Right lobe of liver (tissue), 6 donors: ENCODE results near the gene REEP6. TPM values are rescaled to one million over a fixed set of nuclear protein-coding genes. Genes with fewer than 3 reads are reported as not detected.

Experiments
- ATAC-seq, 4 donors: fragments of 200-7000 bp; cut with Tn5 transposase; one replicate each; pipeline ENCODE4 v1.9.1; 2020; ENCODE audit warnings: mild to moderate bottlenecking in 4 of 4, moderate library complexity in 4 of 4
- DNase-seq, 3 donors: peaks; one replicate each; pipeline ENCODE4 v3.0.0-alpha.2; 2020
- H3K27ac ChIP-seq, 3 donors: fragments of 200-600 bp; one replicate each; pipeline ENCODE4 v1.8.0; 2022
- H3K27me3 ChIP-seq, 2 donors: fragments of 200-600 bp; one replicate each; pipeline ENCODE4 v1.8.0; 2022
- H3K36me3 ChIP-seq, 4 donors: fragments of 200-600 bp; sonication (generic) in 1 of 4; one replicate each; pipeline versions ENCODE4 v1.5.1 to v1.8.0; 2017 to 2022; ENCODE audit warnings: control low read depth in 1 of 4
- H3K4me1 ChIP-seq, 4 donors: fragments of 200-600 bp; sonication (generic) in 1 of 4; one replicate each; pipeline versions ENCODE4 v1.5.1 to v1.8.0; 2017 to 2022; ENCODE audit warnings: control low read depth in 1 of 4
- H3K4me3 ChIP-seq, 3 donors: fragments of 200-600 bp; one replicate each; pipeline ENCODE4 v1.8.0; 2022
- H3K9me3 ChIP-seq, 4 donors: fragments of 200-600 bp; sonication (generic) in 1 of 4; one replicate each; pipeline versions ENCODE4 v1.5.1 to v1.8.0; 2017 to 2022; ENCODE audit warnings: control low read depth in 1 of 4
- CTCF ChIP-seq, 4 donors: fragments of 200-600 bp in 3 of 4; fragments of 450-650 bp in 1 of 4; IDR thresholded peaks; one replicate each; pipeline versions ENCODE4 v1.5.1 to v1.8.0; 2016 to 2022; ENCODE audit warnings: antibody characterized with exemption in 4 of 4, mild to moderate bottlenecking in 2 of 4
- POLR2A ChIP-seq: fragments of 450-650 bp; IDR thresholded peaks from one replicate; pipeline ENCODE4 v1.6.1; 2017; ENCODE audit warnings: antibody characterized with exemption, mild to moderate bottlenecking
- WGBS: methylation state at CpG from one replicate; pipeline ENCODE4 v1.1.6; 2018; ENCODE audit warnings: low coverage, low lambda C conversion rate; ENCODE audit not compliant: insufficient coverage; ENCODE audit errors: missing lambda C conversion rate; 5-methylcytosine and 5-hydroxymethylcytosine counted together
- intact Hi-C, 2 donors: fragments of 100-400 bp; cut with DNase I; formaldehyde crosslinking; loops; one replicate each; pipeline versions ENCODE4 v1.11.2 to v1.14.1; 2022
- total RNA-seq, 6 experiments: library from RNA; depleted of rRNA in 2 of 6; stranded (reverse); fragments of >200 nt in 2 of 6; fragmentation: NEBNext Ultra II Directional in 3 of 6; extraction: Animal tissue kit (Norgen Biotek cat#: 25700) in 3 of 6; gene quantifications; one replicate each; pipeline versions ENCODE4 v1.1.0 to v1.2.4, GENCODE V29; 2016 to 2023
- donor health status: DM: no; HTN: yes; CAD: no.
- donor health status: DM: no; HTN: no; CAD: no.
- donor health status: DM: no; HTN: no; CAD: no.
- donor health status: DM: no; HTN: yes; CAD: no.
- donor health status: DM: no; HTN: yes; CAD: no.

Gene REEP6
- total RNA-seq, 6 experiments from 2014 or later: 113 to 218 (median 177) TPM

- DNase-seq (no peak), ATAC-seq (no peak)
- H3K9me3 ChIP-seq: no peaks in the 10 kb centered on the region
- H3K4me3 ChIP-seq: no peak overlapping the region
- peaks cover 0 to 41% of the 10 kb centered on the region in 2 donors for H3K27me3 ChIP-seq
- no peak overlapping the region for H3K27ac ChIP-seq
- WGBS: no CpG with 5 or more reads among the region's 49 CpGs
- intact Hi-C loops: no loop called here
- peaks cover 0 to 49% (median 10%) of the 10 kb centered on the region in 4 donors for H3K4me1 ChIP-seq
- no peak for TF ChIP-seq POLR2A
- TF ChIP-seq CTCF (IDR thresholded peaks at IDR 0.05): no peak
- no peaks in the 10 kb centered on the region for H3K36me3 ChIP-seq
Measured at GRCh38 chr19:1468274-1468820, 22.6 kb upstream of the REEP6 start.

GRCh38 chr19:1468821-1469254 is 22.1 kb upstream of the REEP6 start:
- Histone ChIP-seq H3K27me3 (peaks cover 0 to 41% of the 10 kb centered on the region in 2 donors), H3K27ac (no peak overlapping the region), H3K36me3 (no peaks in the 10 kb centered on the region), H3K4me1 (peaks cover 0 to 49% (median 10%) of the 10 kb centered on the region in 4 donors), H3K9me3 (no peaks in the 10 kb centered on the region), H3K4me3 (no peak overlapping the region)
- ATAC-seq: peak; percentile 16 to 37 (median 26)
- intact Hi-C loops: no loop called here
- 0% methylated on average over 6 of the region's 47 CpGs for WGBS
- peak in 1 of 3 donors; percentile 66 for DNase-seq
- TF ChIP-seq POLR2A (no peak), CTCF (IDR thresholded peaks at IDR 0.05) (peak in 1 of 4 donors; percentile 15)

GRCh38 chr19:1469255-1470054 is 21.5 kb upstream of the REEP6 start:
- Histone ChIP-seq H3K27me3 (peaks cover 0 to 41% of the 10 kb centered on the region in 2 donors), H3K27ac (no peak overlapping the region), H3K36me3 (no peaks in the 10 kb centered on the region), H3K9me3 (no peaks in the 10 kb centered on the region), H3K4me3 (peak overlapping the region in 1 of 3 donors; percentile 33), H3K4me1 (peaks cover 0 to 49% (median 10%) of the 10 kb centered on the region in 4 donors)
- intact Hi-C loops: no loop called here
- 0% methylated on average over 3 of the region's 117 CpGs for WGBS
- ATAC-seq (peak in 2 of 4 donors; percentile 1 to 4), DNase-seq (peak in 1 of 3 donors; percentile 25)
- TF ChIP-seq CTCF (IDR thresholded peaks at IDR 0.05) (no peak), POLR2A (no peak)

- H3K27me3 ChIP-seq: peaks cover 0 to 41% of the 10 kb centered on the region in 2 donors
- DNase-seq: no peak
- no peaks in the 10 kb centered on the region for H3K9me3 ChIP-seq
- peak in 2 of 4 donors; percentile 5 to 6 for ATAC-seq
- peak overlapping the region in 2 of 3 donors; percentile 18 to 33 for H3K4me3 ChIP-seq
- TF ChIP-seq CTCF (IDR thresholded peaks at IDR 0.05) (no peak), POLR2A (no peak)
- no CpG with 5 or more reads among the region's 22 CpGs for WGBS
- peaks cover 0 to 49% (median 10%) of the 10 kb centered on the region in 4 donors for H3K4me1 ChIP-seq
- H3K27ac ChIP-seq: no peak overlapping the region
- H3K36me3 ChIP-seq: no peaks in the 10 kb centered on the region
- intact Hi-C loops: no loop called here
Measured at GRCh38 chr19:1470055-1470304, 21.0 kb upstream of the REEP6 start.
